GM12891 (cell line): ENCODE measurements around the gene SIL1.

Experiments used
- PAX5 ChIP-seq: IDR thresholded peaks from 2 replicates; pipeline ENCODE4 v1.6.1; 2011; ENCODE audit warnings: low read length, moderate library complexity, mild to moderate bottlenecking; ENCODE audit not compliant: insufficient read depth, severe bottlenecking
- POLR2A ChIP-seq: IDR thresholded peaks from 2 replicates; pipeline ENCODE4 v1.6.1; 2011; ENCODE audit warnings: low read depth, low read length, control low read depth
- POLR2AphosphoS5 ChIP-seq: IDR thresholded peaks from 2 replicates; pipeline ENCODE4 v1.6.1; 2011; ENCODE audit warnings: low read depth, low read length, control low read depth
- POU2F2 ChIP-seq: IDR thresholded peaks from 2 replicates; pipeline ENCODE4 v1.6.1; 2011; ENCODE audit warnings: low read depth, mild to moderate bottlenecking, control low read depth, low read length, moderate library complexity
- SPI1 ChIP-seq: IDR thresholded peaks from 2 replicates; pipeline ENCODE4 v1.6.1; 2011; ENCODE audit warnings: low read depth, low read length, control low read depth
- TAF1 ChIP-seq: IDR thresholded peaks from 2 replicates; pipeline ENCODE4 v1.6.1; 2011; ENCODE audit warnings: low read depth, low read length, control low read depth

GRCh38 chr5:138954257-138955012, 243.7 kb downstream of the SIL1 start:
- TF ChIP-seq TAF1 (no peak), POLR2AphosphoS5 (no peak), POLR2A (no peak), PAX5 (no peak), SPI1 (no peak), POU2F2 (no peak)
